Measurements from ENCODE around the gene ADCY4. TPM values are rescaled to one million over a fixed set of nuclear protein-coding genes. Genes with fewer than 3 reads are reported as not detected.
"Not testable (repeated sequence)": the region's sequence is repeated elsewhere in the genome, so short reads cannot be mapped to it uniquely, and the experiment has no call there.

The ADCY4 gene
- total RNA-seq, 1 donor, result 1.2 TPM

- no peak for DNase-seq (ENCODE audit: low read depth)
- TF ChIP-seq CTCF (IDR thresholded peaks at IDR 0.05; ENCODE audit: insufficient read depth, low read length), result no peak
- no peak overlapping the region for H3K4me3 ChIP-seq (ENCODE audit: low read depth, low read length)
Measured at GRCh38 chr14:24378981-24379906, 44.4 kb upstream of the ADCY4 start.

- TF ChIP-seq CTCF (IDR thresholded peaks at IDR 0.05; ENCODE audit: insufficient read depth, low read length), result no peak
- H3K4me3 ChIP-seq (ENCODE audit: low read depth, low read length), result no peak overlapping the region
- no peak for DNase-seq (ENCODE audit: low read depth)
Measured at GRCh38 chr14:24378327-24378726, 43.5 kb upstream of the ADCY4 start.

DNA sequence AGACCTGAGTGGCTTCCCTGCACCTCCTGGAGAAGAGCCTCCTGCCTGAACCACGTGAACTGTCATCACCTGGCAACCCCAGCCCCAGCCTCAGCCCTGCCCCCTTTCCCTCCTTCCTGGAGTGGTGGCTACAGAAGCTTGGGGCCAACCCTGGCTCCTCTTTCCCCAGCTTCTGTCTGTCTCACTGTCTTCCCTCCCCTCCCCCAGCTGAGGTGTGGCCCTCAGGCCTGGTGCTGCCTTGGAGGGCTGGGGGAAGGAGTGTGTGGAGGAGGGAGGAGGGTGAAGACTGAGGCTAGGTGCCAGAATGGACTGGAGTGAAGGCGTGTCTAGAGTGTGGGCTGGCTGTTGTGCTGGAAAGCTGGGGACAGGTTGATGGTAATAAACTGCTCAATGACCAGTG is 42.8 kb upstream of the ADCY4 start:
- H3K4me3 ChIP-seq (ENCODE audit: low read depth, low read length), result no peak overlapping the region
- no peak for DNase-seq (ENCODE audit: low read depth)
- TF ChIP-seq CTCF (IDR thresholded peaks at IDR 0.05; ENCODE audit: insufficient read depth, low read length), result no peak

GRCh38 chr14:24377126-24377525 is 42.3 kb upstream of the ADCY4 start:
- no peak for TF ChIP-seq CTCF (IDR thresholded peaks at IDR 0.05; ENCODE audit: insufficient read depth, low read length)
- no peak for DNase-seq (ENCODE audit: low read depth)
- H3K4me3 ChIP-seq (ENCODE audit: low read depth, low read length), result no peak overlapping the region

GRCh38 chr14:24376448-24377070 is 41.7 kb upstream of the ADCY4 start:
- DNase-seq (ENCODE audit: low read depth), result no peak
- TF ChIP-seq CTCF (IDR thresholded peaks at IDR 0.05; ENCODE audit: insufficient read depth, low read length), result no peak
- H3K4me3 ChIP-seq (ENCODE audit: low read depth, low read length), result no peak overlapping the region

GRCh38 chr14:24372701-24373416 is 38.0 kb upstream of the ADCY4 start:
- H3K4me3 ChIP-seq (ENCODE audit: low read depth, low read length), result no peak overlapping the region
- peak; percentile 54 for DNase-seq (ENCODE audit: low read depth)
- no peak for TF ChIP-seq CTCF (IDR thresholded peaks at IDR 0.05; ENCODE audit: insufficient read depth, low read length)

DNA sequence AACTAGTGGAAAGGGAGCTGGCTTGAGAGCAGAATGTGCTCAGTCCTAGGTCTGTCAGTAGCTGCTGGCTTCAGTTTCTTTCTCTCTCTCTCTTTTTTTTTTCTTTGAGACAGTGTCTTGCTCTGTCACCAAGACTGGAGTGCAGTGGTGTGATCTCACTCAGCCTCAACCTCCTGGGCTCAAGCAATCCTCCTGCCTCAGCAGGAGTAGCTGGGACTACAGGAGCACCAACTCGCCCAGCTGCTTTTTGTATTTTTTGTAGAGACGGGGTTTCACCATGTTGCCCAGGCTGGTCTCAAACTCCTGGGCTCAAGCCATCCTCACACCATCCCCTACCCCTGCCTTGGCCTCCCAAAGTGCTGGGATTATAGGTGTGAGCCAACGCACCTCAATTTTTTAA is 36.7 kb upstream of the ADCY4 start:
- peak overlapping the region; percentile 33 for H3K4me3 ChIP-seq (ENCODE audit: low read depth, low read length)
- DNase-seq (ENCODE audit: low read depth), result not testable (repeated sequence)
